ENCODE results near the gene ABCA12.
A peak's percentile ranks its signal among the peaks of the same experiment; 100 is the strongest.

The ABCA12 gene

DNA sequence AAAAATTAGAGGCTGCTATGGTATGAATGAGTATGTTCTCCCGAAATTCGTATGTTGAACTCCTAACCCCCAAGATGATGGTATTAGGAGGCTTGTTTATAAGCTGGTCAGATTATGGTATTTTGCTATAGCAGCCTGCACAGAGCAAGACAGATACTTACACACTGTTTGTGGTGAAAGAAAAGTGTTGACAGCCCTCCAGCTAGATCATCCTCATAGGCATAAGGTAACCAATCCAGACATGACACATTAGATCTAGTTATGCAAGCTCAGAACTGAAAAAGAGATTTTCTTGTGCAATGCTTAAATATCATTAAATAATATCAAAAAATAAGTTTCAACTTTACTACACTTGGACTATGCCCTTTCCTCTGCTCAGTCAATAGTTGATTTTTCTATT is 107.1 kb downstream of the ABCA12 start:
- DNase-seq: no peak

DNA sequence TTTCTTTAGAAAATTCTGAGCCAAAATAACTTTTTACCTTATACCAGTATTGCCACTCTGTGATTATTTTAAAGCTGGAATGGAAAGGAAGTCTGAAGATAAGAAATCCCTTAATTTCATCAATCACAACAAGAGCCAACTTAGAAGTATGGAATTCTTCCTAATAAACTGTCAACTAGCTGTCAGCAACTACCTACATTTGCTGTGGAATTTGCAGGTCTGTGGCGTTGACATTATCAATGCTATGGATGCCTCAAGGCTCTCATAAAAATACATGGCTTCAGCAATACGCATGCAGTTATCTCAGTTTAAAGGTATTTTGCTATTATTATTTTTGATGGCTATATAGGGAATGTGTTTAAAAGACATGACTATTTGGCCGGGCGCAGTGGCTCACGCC is 108.5 kb downstream of the ABCA12 start:
- DNase-seq: no peak

GRCh38 chr2:215028231-215028630 is 110.2 kb downstream of the ABCA12 start:
- DNase-seq: no peak

DNA sequence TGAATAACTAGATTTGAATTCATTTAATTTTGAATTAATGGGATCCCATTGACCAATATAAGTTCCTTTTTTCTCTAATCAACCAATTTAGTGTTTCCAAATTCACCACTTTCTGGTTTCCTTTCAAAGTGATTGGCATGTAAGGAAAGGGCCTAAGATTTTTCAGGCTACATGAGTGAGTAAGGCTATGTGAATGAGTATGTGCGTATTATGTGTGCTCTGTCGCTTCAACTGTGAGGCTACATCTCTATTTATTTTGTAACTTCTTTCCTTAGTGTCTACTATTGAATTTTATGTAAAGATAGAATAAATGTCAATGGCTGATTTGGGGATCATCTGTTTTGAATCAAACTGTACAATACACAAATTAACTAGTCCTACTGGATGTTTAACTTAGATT is 110.6 kb downstream of the ABCA12 start:
- no peak for DNase-seq

- no peak for DNase-seq
Measured at GRCh38 chr2:215022910-215023309, 115.5 kb downstream of the ABCA12 start.

- DNase-seq: no peak
Measured at GRCh38 chr2:215022418-215022817, 116.0 kb downstream of the ABCA12 start.

- no peak for DNase-seq
Measured at GRCh38 chr2:215020283-215020682, 118.1 kb downstream of the ABCA12 start.

DNA sequence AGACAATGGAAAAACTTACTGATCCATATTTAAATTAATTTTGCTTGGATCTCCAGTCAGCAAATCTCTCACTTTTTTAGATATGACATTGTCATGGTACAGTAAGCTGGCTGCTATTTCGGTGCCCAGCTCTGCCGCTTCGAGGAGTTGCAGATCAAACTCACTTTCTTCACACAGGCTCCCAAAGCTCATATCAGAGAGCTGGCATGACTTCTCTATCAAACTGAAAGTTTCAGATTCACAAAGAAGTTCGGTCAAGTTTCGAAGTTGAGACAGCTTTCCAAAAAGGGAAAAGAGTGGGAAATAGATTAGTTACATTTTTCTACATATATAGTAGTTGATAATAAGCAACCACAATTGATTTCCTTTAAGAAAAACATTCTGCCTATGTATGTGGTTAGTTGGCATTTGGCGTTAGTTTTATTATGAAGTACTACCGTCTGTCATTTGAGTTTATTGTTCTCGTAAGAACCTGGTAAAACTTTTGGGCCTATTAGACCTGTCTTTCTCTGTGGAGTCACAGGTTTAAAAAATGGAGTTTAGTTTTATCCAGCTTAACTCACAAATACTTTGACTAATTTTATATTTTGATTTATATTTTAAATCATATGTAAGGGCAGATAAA is 118.8 kb downstream of the ABCA12 start:
- no peak for DNase-seq

- DNase-seq: no peak
Measured at GRCh38 chr2:215019085-215019484, 119.3 kb downstream of the ABCA12 start.

DNA sequence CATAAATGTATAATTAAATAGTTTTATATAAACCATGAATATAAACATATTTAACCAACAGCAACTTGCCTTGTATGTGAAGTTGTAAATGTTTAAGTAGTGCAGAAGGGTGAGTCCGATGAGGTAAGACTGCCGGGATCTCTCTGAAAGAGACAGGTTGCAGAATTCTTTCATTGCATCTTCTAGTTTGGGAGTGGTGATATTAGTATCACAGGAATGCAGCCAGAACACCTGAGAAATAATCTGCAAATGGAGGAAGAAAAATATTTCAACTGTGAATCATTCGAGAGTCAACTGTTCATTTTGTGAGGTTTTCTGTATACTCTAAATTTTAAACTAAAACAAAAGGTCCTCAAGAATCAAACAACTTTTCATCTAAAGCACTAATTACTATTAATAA is 123.0 kb downstream of the ABCA12 start:
- DNase-seq: no peak

- DNase-seq: no peak
Measured at GRCh38 chr2:215010390-215010789, 128.0 kb downstream of the ABCA12 start.

- peak in 1 of 3 experiments; percentile 41 for DNase-seq
Measured at GRCh38 chr2:215003001-215003400, 135.4 kb downstream of the ABCA12 start.

GRCh38 chr2:215002500-215002899 is 135.9 kb downstream of the ABCA12 start:
- DNase-seq: peak in 2 of 3 experiments; percentile 6 to 61

DNA sequence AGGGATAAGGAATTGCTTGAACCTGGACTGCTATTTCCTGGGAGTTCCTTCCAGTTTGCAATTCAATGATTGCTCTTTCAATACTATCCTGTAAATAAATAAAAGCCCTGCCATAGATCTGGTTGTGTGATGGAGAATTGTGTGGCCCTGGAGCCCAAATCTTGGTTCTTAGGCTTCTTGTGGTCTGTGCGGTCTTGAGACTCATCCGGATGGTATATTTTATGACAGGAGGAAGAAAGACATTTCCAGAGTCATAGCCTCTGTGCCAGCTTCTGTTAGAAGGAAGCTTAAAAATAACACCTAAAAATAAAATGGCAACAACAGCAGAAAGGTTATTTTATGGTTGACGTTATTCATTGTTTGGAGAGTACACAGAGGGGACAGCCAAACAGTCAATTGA is 137.7 kb downstream of the ABCA12 start:
- no peak for DNase-seq

DNA sequence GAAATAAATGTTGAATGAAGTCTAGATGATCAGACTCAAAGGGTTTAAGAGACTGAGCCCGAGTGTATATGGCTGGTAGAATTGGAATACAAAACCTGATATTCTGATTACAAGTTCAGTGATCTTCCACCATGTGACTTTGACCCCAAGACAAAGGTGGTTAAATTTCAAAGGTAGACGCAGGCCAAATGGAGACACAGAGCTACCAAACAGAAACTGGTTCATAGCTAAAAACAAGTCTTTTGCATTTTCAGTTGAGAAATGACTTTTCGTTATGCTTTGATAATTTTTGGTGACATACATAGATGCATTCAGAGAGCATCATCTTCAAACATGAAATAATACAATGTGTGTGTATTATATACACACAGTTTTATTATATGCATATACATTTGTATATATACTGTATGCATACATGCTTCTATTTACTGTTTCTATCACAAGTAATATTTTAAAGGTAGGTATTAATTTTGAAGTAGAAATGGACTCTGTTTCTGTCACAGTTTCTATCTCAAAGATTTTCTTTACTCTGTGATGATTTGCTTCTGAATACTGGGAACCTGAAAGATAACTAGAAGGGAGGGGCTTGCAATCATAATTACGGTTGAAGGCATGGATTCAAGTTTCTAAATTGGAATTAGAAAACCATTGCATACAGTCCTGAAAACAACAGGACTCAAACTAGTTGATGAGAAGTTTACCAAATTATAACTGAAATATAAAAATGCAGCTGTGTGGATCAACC is 142.3 kb downstream of the ABCA12 start:
- DNase-seq: no peak

GRCh38 chr2:214995409-214995808 is 143.0 kb downstream of the ABCA12 start:
- no peak for DNase-seq

- DNase-seq: no peak
Measured at GRCh38 chr2:214992911-214993310, 145.5 kb downstream of the ABCA12 start.

DNA sequence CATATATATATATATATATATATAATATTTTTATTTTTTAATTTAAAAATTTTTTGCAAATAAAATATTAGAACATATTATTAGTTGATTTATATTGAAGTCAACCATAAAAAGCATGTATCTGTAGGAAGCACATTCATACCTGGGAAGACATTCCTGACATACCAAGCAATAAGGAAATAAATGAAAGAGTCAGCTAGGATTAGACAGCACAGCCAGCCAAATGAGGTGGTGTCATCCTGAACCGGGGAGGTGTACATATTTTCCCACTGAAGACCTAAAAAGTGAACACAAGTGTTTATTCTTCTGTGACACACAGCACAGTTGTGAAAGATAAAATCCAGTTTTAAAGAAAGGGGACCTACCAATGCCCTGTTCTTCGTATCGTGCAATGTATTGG is 149.2 kb downstream of the ABCA12 start:
- no peak for DNase-seq

DNA sequence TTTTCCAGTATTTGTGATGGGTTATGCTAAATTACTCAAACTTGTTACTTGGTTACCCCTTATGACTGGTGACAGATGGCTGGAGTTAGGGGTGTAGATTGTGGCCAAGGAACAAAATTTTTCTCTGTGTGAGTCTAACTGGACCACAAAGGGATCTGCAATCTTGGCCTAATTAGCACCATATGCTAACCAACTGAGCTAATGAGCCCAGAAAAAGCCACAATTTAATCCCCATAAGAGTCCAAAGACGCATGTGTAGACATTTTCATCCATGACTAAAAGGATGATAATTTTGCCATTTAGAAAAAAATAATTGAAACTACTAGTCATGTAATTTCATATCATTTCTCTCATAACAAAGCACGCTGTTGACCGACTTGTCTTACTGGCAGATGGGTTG is 151.2 kb downstream of the ABCA12 start:
- DNase-seq: no peak

- DNase-seq: no peak
Measured at GRCh38 chr2:214985619-214986018, 152.8 kb downstream of the ABCA12 start.

GRCh38 chr2:214966420-214966819 is 172.0 kb downstream of the ABCA12 start:
- DNase-seq: no peak

- DNase-seq: peak in 1 of 3 experiments; percentile 12
Measured at GRCh38 chr2:214960677-214961076, 177.7 kb downstream of the ABCA12 start.

GRCh38 chr2:214946949-214947348 is 191.5 kb downstream of the ABCA12 start:
- no peak for DNase-seq

GRCh38 chr2:214934006-214934405 is 204.4 kb downstream of the ABCA12 start:
- no peak for DNase-seq

DNA sequence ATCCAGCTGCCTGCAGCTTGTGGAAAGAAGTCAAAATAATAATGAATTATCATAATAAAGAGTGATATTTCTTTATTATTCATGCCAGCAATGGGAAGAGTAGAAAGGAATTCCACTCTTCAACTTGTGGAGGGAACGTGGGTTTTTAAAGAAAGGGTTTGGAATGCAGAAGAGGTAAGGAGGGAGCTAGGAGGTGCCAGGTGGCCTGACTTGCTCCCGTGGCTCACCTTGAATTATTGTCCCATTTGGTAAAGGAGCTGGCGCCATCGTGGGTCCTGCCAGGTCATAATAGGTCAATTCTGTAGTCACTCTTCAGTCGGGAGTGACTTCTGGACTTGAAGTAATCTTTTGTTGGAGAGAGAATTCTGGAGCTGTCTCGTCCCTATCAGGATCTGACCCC is 233.8 kb downstream of the ABCA12 start:
- no peak for DNase-seq
